Left colon (tissue), 2 donors: Measurements from ENCODE around the gene POFUT1. TPM values are rescaled to one million over a fixed set of nuclear protein-coding genes. Genes with fewer than 3 reads are reported as not detected.

Experiments
- ATAC-seq: fragments of 200-7000 bp; cut with Tn5 transposase; one replicate; pipeline ENCODE4 v1.9.1; 2020; ENCODE audit warnings: mild to moderate bottlenecking, moderate library complexity
- DNase-seq, 2 donors: peaks; one replicate each; pipeline ENCODE4 v3.0.0-alpha.2; 2020
- intact Hi-C, 2 donors: fragments of 100-400 bp; cut with DNase I in 1 of 2; cut with micrococcal nuclease in 1 of 2; formaldehyde crosslinking; loops; one replicate each; pipeline versions ENCODE4 v1.11.2 to v1.14.0; 2022; cut with DNase I, micrococcal nuclease
- total RNA-seq, 2 donors: library from RNA; stranded (reverse); fragmentation: NEBNext Ultra II Directional; extraction: Animal tissue kit (Norgen Biotek cat#: 25700); gene quantifications; one replicate each; pipeline ENCODE4 v1.2.1, GENCODE V29; 2021
- donor health status: DM: no; HTN: no; CAD: no.
- donor health status: DM: yes; HTN: yes; CAD: no.

Gene POFUT1
- total RNA-seq, 2 donors from 2014 or later, result 36.6 to 63.2 TPM

DNA sequence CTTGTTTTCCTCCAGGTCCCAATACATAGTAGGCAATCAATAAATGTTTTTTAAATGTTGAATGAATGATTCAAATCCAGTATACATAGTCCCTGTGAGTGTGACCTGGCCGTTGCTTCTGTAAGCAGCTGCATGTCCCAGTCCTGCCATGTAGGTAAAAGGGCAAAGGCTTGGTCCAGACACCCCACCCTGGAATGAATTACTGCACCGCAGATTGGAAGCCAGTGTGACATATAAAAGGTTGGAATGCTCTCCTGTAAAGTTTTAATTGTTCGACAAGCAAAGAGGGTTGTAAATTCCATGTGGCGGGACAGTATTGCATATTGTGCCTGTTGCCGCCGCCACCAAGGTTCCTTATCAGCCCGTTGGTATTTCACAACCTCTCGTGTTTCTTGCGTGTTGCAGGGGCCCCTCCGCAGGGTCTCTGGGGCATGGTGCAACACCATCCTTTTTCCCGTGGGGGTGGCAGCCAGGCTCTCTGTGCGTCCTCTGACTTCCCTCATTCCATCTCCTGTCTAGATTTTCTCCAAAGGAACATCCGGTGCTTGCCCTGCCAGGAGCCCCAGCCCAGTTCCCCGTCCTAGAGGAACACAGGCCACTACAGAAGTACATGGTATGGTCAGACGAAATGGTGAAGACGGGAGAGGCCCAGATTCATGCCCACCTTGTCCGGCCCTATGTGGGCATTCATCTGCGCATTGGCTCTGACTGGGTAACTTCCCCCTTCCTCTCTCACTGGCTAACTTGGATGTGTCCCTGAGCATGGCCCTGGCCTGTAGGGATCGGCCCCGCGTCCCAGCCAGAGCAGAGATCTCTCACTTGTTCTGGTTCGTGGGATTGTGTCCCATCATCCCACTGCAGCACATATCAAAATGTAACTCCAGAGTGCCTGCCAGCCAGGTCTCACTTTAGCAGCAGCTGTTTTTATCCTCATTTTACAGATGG lies 20.3 kb downstream of the POFUT1 start:
- peak; percentile 78 to 88 for DNase-seq
- intact Hi-C loops, result no loop called here
- ATAC-seq, result peak; percentile 87

DNA sequence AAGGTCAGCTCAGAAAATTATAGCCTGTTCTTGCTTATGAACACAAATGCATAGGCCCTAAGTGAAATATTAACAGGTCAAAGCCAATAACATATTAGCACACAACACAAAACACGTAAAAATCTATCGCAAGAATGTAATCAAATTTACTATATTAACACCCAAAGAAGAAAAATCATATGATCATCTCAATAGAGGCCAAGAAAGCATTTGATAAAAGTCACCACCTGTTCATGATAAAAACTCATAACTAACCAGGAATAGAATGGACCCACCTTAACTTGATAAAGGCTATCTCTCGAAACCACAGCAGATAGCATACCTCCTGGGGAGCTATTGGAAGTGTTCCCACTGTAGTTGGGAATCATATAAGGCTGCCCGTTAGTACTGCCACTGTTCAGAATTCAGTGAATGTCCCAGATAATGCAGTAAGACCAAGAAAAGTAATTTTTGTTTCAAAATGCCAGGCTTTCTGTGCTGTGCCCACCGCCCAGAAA lies 21.6 kb downstream of the POFUT1 start:
- no peak for DNase-seq
- intact Hi-C loops, result no loop called here
- no peak for ATAC-seq

DNA sequence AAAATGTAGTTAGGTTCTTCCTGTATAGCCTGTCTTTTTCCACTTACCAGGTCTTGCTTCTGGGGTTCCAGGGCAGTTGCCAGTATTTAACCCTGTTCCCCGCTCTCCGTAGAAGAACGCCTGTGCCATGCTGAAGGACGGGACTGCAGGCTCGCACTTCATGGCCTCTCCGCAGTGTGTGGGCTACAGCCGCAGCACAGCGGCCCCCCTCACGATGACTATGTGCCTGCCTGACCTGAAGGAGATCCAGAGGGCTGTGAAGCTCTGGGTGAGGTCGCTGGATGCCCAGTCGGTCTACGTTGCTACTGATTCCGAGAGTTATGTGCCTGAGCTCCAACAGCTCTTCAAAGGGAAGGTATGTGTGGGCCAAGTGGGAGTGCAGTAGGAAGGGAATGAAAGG lies 23.0 kb downstream of the POFUT1 start:
- DNase-seq, result no peak
- intact Hi-C loops, result no loop called here

DNA sequence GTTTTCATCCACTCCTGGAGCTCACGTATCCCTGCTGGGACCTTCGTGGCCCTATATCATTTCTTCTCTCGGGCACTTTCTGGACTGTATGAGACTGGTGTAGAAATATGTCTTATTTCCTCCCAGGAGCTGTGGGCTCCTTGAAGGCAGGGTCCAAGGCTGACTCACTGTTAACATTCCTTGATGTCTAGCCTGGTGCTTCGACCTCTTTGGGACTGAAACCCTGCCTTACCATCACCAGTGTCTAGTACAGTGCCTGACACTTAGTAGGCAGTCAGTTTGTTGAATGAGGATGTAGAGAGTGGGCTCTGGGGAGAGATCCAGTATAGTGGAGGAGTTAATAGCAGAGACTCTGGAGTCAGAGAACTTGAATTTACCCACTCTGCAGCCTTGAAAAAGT lies 23.6 kb downstream of the POFUT1 start:
- no peak for ATAC-seq
- DNase-seq, result no peak
- intact Hi-C loops, result no loop called here

More for the DNA sequence above, 23.0 kb downstream of the POFUT1 start:
- ATAC-seq, result no peak

DNA sequence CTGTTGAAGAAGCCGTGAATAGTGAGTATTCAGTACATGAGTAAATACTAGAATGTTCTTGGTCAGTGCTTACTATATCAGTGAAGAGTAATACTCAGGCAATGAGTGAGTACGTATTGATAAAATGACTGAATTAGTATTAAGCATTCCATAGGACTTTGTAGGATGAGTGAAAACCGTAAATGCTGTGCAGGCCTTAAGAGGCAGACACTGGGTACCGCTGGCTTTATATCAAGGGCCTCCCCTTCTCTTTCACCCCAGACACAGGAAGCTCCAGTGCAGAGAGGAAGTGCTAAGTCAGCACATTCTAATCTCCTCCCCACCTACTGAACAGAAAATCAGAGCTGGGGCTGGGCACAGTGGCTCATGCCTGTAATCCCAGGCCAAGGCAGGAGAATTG lies 24.2 kb downstream of the POFUT1 start:
- intact Hi-C loops, result no loop called here
- DNase-seq, result no peak
- no peak for ATAC-seq

DNA sequence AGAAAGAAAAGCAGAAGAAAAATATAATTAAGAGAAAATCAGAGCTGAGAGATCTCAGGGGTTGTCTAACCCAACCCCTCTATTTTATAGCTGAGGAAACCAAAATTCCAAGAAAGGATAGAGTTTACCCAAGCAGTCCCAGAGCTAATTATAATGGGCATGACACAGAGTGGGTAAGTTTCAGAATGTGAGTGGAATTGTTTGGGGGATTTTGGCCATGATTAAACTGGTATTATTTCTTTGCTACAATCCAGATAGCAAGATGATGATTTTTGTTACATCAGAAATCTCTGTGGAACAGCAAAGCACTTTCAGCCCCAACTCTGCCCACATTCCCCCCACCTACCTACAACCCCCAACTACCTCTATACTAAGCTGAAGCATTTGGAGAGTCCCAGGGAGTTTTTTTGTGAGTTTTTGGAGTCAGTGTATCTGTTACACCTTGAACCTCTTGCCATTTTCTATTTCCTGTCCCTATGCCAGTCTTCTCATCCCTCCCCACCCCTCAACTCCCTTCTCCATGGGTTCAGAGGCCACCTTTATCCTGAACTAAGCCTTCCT lies 24.7 kb downstream of the POFUT1 start:
- DNase-seq (no peak), ATAC-seq (no peak)
- intact Hi-C loops, result no loop called here

DNA sequence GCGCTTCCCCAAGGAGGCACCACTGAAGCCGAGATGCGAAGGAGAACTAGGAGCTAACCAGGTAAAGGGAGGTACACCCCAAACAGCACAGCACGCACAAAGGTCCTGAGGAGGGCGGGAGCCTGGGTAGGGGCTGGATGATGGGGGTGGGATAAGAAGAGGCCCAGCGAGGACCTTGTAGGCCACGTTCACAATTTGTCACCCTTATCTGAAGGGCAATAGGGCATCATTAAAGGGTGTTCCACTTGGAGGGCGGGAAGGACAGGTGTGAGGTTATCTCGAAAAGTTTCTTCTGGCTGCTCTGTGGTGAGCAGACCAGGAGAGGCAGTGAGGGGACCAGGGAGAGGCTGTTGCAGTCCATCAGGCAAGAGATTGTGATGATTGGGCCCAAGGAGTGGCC lies 25.6 kb downstream of the POFUT1 start:
- intact Hi-C loops, result no loop called here
- no peak for DNase-seq
- ATAC-seq, result no peak

DNA sequence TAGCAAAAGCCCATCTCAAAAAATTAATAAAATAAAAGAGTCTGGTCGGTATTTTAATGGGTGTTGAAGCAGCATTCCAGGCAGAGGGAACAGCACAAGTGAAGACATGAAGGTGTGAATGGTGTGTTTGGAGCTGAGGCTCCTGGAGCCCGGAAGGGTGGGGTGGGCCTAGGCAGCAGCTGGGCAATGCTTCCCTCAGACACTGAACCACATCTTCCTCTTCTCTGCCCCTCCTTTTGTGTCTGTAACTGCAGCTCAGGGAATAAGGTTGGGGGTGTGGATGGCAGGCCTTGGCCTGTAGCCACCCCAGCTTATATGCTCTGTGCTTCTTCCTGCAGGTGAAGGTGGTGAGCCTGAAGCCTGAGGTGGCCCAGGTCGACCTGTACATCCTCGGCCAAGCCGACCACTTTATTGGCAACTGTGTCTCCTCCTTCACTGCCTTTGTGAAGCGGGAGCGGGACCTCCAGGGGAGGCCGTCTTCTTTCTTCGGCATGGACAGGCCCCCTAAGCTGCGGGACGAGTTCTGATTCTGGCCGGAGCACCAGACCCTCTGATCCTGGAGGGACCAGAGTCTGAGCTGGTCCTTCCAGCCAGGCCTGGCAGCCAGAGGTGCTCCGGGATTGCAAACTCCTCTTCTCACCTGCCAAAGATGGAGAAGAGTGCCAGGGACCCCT lies 26.6 kb downstream of the POFUT1 start:
- ATAC-seq (no peak), DNase-seq (no peak)

DNA sequence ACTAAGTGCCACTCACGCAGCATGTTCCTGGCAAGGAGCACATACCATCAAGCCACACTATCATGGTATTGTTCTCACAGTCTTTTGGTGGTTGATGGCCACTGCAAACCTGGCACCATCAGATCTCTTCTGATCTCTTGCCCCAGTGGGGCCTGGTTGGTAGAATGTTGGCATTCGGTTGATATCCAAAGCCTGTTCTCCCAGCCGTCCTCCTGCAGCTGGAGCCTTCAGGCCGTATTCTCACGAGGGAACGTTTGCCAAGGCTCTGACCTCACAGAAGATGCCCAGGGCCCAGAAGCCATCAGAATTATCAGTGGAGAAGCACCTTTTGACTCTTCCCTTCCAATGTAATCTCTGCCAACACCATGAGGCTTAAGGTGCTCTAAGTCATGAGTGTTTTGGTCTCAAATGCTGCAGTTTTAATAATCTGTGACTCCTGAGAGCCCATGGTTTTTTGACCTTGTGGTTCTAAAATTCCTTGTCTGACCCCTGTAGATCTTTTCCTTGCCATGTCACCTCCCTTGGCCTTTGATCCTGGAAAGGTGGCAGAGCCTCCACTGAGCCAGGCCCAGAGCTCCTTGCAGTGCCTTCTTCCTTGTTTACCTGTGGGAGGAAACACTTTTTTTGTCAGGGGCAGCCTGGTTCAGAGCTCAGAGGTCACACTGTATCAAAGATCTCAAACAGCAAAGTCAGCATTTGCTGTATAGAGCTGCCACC lies 27.8 kb downstream of the POFUT1 start:
- intact Hi-C loops, result no loop called here
- peak; percentile 54 to 78 for DNase-seq
- peak; percentile 91 for ATAC-seq

More for the DNA sequence above, 26.6 kb downstream of the POFUT1 start:
- intact Hi-C loops, result no loop called here

DNA sequence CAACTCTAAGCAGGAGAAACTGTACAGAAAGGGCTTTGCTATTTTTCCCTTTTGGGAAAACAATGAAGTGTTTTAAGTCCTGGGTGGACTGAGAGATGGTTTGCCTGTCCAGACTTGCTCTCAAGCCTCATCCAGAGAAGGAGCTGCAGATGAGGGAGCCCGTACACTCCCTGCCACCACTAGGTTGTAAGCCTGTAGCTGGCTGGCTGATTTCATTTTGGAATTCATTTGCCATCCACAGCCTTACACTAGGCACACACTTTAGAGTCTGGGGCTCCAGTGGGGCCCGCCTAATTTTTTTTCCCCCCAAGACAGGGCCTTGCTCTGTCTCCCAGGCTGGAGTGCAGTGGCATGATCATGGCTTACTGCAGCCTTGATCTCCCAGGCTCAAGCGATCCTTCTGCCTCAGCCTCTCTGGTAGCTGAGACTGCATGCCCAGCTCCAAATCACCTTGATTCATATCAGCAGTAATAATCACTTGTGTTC lies 28.4 kb downstream of the POFUT1 start:
- ATAC-seq (peak; percentile 25), DNase-seq (no peak)
- intact Hi-C loops, result no loop called here

DNA sequence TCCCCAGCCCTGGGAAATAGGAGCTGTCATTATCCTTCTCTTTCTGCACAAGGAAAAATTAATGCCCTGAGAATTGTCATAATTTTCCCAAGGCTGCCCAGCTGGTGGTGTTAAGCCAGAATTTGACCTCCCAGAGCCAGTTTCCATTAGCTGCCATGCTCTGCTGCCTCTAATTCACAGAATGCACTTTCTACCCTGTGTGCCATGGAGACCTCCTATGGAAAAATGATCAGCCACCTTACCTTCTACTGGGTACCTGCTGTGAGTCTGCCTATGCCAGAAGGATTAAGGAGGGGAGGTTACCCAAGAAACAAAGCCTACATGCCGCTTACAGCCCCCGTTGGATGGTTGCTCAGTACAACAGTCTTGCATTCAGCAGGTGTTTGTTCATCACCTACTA lies 29.1 kb downstream of the POFUT1 start:
- ATAC-seq (no peak), DNase-seq (no peak)
- intact Hi-C loops, result no loop called here

DNA sequence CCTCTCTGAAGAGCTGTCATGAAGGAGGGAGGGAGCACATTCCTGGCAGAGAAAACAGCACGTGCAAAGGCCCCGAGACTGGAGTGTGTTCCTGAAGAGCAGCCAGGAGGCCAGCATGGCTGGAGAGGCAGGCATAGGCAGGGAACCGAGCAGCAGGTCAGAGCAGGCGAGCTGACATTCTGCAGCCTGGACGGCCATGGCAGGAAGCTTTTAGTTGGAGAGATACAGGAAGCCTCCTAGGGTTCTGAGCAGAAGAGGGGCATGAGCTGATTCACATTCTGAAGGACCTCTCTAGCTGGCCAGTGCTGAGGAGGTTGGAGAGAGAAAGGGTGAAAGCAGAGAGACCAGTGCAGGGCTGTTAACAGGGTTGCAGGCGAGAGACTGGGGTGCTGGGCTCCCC lies 29.7 kb downstream of the POFUT1 start:
- no peak for DNase-seq
- intact Hi-C loops, result no loop called here
- no peak for ATAC-seq

DNA sequence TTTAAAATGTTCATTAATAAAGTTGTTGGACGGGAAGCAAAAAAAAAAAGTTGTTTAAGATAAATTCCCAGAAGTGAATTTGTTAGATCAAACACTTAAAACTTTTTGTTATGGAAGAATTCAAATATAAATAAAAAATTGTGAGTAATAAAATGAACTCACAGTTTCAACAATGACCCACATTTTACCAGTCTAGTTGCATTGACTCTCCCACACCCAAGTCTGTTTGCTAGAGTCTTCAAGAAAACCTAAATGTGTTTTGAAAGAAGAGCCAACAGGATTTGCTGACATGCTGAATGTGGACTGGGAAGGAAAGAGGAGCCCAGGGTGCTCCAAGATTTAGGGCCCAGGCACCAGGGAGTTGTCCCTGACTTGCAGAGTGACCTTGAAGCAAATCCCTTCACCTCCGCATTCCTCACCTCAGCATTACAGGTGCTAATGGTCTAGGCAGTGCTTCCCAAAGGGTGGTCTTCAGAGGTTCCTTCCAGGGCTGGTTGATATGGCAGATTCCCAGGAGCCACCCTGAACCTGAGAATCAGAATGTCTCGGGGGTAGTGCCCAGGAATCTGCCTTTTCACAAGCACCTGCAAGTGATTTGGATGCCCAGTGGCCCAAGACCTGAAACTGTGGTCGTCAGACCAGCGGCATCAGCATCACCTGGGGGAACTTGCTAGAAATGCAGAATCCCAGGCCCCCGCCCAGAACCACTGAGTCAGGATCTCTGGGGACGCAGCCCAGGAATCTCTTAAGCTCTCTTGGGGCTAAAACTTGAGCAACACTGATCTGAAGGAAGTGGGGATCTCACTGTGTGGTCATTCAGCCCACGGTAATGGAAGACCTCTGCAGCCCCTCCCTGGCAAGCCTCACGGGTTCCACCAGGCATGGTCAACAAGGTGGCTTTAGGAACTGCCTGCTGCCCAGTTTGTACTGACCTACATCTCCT lies 31.1 kb downstream of the POFUT1 start:
- intact Hi-C loops, result no loop called here
- ATAC-seq, result no peak
- no peak for DNase-seq

DNA sequence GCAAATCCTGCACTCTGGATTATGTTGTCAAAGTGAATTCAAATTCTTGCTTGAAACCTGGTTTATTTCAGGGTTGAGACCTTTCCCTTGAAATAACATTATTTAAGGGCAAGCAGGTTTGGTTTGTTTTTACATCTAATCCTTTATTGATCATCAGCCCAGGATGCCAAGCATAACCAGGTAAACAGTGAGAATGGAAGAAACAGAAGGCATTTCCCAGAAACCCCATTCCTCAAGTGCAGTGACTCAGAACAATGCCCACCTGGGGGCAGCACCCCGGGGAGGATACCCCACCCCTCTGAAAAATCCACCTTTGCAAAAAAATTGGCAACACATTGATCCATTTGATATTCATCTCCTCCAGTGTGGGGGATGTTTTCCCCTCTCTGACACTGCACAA lies 32.5 kb downstream of the POFUT1 start:
- ATAC-seq (no peak), DNase-seq (no peak)
- intact Hi-C loops, result no loop called here

DNA sequence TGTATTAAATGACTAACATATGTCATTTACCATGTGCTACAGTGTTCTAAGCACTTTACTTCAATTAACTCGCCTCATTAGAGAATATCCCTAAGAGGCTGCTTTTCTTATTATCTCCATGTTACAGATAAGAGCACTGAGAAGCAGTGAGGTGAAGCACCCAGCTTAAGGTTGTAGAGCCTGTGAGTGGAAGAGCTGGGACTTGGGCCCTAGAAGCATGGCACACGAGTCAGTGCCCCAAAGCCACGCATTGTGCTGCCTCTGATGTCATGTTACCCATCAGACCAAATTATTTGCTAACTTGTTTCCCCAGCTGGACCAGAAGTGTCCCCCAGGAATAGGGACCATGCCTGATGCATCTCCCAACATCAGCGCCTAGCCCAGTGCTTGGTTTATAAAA lies 34.1 kb downstream of the POFUT1 start:
- DNase-seq (no peak), ATAC-seq (no peak)
- intact Hi-C loops, result no loop called here

DNA sequence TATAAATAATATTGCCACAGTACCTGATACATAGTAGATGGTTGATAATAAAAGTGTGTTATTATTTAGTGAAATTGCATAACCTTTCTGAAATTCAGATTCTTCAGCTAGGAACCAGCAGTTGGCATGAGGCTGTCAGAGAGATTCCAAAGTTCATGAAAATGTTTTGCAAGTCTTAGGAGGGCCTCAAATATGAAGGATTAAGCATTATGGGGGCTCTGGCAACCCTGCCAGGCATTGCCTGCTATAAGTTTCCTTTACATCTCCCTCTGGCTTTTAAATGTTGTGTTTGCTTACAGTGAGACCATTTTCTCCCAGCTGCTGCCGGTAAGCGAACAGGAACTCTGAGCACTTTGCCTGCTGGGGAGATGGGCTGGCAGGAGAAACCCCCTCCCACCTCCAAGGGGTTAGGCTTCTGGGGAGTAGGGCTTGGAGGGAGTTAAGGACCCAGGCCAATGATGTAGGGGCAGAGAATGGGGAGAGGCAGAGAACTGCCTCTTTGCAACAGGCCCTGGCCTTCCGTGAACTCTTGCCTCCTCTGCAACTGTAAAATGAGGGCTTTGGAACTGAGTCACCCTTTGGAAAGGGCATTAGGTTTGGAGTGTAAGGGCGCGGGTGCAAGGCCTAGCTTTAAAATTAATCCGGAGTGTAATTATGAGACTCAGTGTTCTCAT lies 36.6 kb downstream of the POFUT1 start:
- intact Hi-C loops, result no loop called here
- ATAC-seq (peak; percentile 59), DNase-seq (no peak)

DNA sequence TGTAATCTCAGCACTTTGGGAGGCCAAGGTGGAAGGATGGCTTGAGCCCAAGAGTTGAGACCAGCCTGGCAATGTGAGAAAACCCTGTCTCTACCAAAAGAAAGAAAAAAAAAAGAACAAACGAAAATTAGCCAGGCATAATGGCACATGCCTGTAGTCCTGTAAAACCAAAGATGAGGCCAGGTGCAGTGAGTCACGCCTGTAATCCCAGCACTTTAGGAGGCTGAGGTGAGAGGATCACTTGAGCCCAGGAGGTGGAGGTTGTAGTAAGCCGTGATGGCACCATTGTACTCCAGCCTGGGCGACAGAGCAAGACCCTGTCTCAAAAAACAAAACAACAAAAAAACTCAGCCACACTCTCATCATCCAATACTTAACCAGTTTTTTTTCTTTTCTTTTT lies 37.3 kb downstream of the POFUT1 start:
- no peak for ATAC-seq
- intact Hi-C loops, result no loop called here
- DNase-seq, result no peak
